Naive thymus-derived CD4-positive, alpha-beta T cell (primary cell): ENCODE data around the gene HTR2B. TPM values are rescaled to one million over a fixed set of nuclear protein-coding genes. Genes with fewer than 3 reads are reported as not detected.
"Not testable (repeated sequence)": the region's sequence is repeated elsewhere in the genome, so short reads cannot be mapped to it uniquely, and the experiment has no call there.

ENCODE experiments used
- ATAC-seq: fragments of 150-1000 bp; cut with Tn5 transposase; 2 replicates; pipeline ENCODE4 v1.10.0; 2021; ENCODE audit warnings: mild to moderate bottlenecking, moderate library complexity
- CTCF ChIA-PET: fragments of 350-600 bp; sonication (Branson Sonifier 250); formaldehyde crosslinking; loops from one replicate; lab custom pipeline; 2021; ENCODE audit warnings: antibody characterized with exemption; lab: Charles Lee
- POLR2A ChIA-PET: fragments of 350-600 bp; sonication (Branson Sonifier 250); formaldehyde crosslinking; loops from one replicate; lab custom pipeline; 2021; ENCODE audit warnings: antibody characterized with exemption, inconsistent platforms; lab: Charles Lee
- DNase-seq, 9 donors: peaks; one replicate each; pipeline versions ENCODE4 v3.0.0 to v3.0.0-alpha.2; 2020 to 2022; ENCODE audit warnings: mixed read lengths in 1 of 9
- H3K27ac ChIP-seq: one replicate; pipeline ENCODE4 v1.7.0; 2013; ENCODE audit warnings: mild to moderate bottlenecking, low read depth, low read length, moderate library complexity
- H3K27me3 ChIP-seq, 2 donors: one replicate each; pipeline ENCODE4 v1.7.0; 2013; ENCODE audit warnings: low read length in 2 of 2, mild to moderate bottlenecking in 2 of 2, moderate library complexity in 2 of 2; ENCODE audit not compliant: control insufficient read depth in 2 of 2, insufficient read depth in 2 of 2
- H3K36me3 ChIP-seq, 3 experiments: 1 replicate in 2 of 3; 2 replicates in 1 of 3; pipeline ENCODE4 v1.7.0; 2013; ENCODE audit warnings: low read length in 3 of 3, mild to moderate bottlenecking in 3 of 3, moderate library complexity in 1 of 3; ENCODE audit not compliant: insufficient read depth in 3 of 3, control insufficient read depth in 2 of 3
- H3K4me1 ChIP-seq, 2 donors: one replicate each; pipeline ENCODE4 v1.7.0; 2013; ENCODE audit warnings: low read length in 2 of 2, mild to moderate bottlenecking in 2 of 2, moderate library complexity in 1 of 2; ENCODE audit not compliant: control insufficient read depth in 2 of 2, insufficient read depth in 2 of 2
- H3K4me3 ChIP-seq: 2 replicates; pipeline ENCODE4 v1.7.0; 2013; ENCODE audit warnings: mild to moderate bottlenecking, low read length
- H3K9me3 ChIP-seq, 3 experiments: 1 replicate in 2 of 3; 2 replicates in 1 of 3; pipeline ENCODE4 v1.7.0; 2013; ENCODE audit warnings: low read length in 3 of 3; ENCODE audit not compliant: control insufficient read depth in 2 of 3
- H3K27ac Mint-ChIP-seq, 9 donors: one replicate each; pipeline ENCODE4 v1.8.0; 2020 to 2022; ENCODE audit warnings: mixed read lengths in 9 of 9, mild to moderate bottlenecking in 8 of 9, moderate library complexity in 5 of 9, inconsistent platforms in 2 of 9
- H3K27me3 Mint-ChIP-seq, 5 donors: one replicate each; pipeline ENCODE4 v1.8.0; 2021 to 2022; ENCODE audit warnings: mixed read lengths in 5 of 5, mild to moderate bottlenecking in 1 of 5
- H3K36me3 Mint-ChIP-seq, 5 donors: one replicate each; pipeline ENCODE4 v1.8.0; 2020 to 2022; ENCODE audit warnings: mixed read lengths in 5 of 5, mild to moderate bottlenecking in 3 of 5, inconsistent platforms in 1 of 5
- H3K4me1 Mint-ChIP-seq, 7 donors: one replicate each; pipeline ENCODE4 v1.8.0; 2020 to 2022; ENCODE audit warnings: mixed read lengths in 7 of 7, mild to moderate bottlenecking in 3 of 7, inconsistent platforms in 1 of 7
- H3K4me3 Mint-ChIP-seq, 10 donors: one replicate each; pipeline ENCODE4 v1.8.0; 2020 to 2022; ENCODE audit warnings: mild to moderate bottlenecking in 10 of 10, mixed read lengths in 10 of 10, moderate library complexity in 6 of 10, inconsistent platforms in 2 of 10
- H3K9me3 Mint-ChIP-seq, 11 donors: one replicate each; pipeline ENCODE4 v1.8.0; 2020 to 2022; ENCODE audit warnings: mixed read lengths in 11 of 11, mild to moderate bottlenecking in 4 of 11, inconsistent platforms in 1 of 11, moderate library complexity in 1 of 11
- intact Hi-C, 2 donors: fragments of 100-400 bp; cut with micrococcal nuclease; formaldehyde crosslinking; loops; one replicate each; pipeline ENCODE4 v1.15.1; 2023
- polyA plus RNA-seq, 2 donors: library from polyadenylated mRNA; unstranded; fragments of 300-500 nt; fragmentation: Illumina TruSeq; gene quantifications; one replicate each; pipeline ENCODE4 v1.2.3, GENCODE V29; 2021
- total RNA-seq, 6 experiments: library from RNA in 5 of 6; stranded (reverse) in 5 of 6; gene quantifications; 1 replicate in 5 of 6; 2 replicates in 1 of 6; pipeline ENCODE4 v1.2.3 and lab custom pipeline; 2021 to 2026

Gene HTR2B
- total and polyA plus RNA-seq, 7 experiments from 2014 or later: 0.09 to 0.10 TPM; not detected in 5

DNA sequence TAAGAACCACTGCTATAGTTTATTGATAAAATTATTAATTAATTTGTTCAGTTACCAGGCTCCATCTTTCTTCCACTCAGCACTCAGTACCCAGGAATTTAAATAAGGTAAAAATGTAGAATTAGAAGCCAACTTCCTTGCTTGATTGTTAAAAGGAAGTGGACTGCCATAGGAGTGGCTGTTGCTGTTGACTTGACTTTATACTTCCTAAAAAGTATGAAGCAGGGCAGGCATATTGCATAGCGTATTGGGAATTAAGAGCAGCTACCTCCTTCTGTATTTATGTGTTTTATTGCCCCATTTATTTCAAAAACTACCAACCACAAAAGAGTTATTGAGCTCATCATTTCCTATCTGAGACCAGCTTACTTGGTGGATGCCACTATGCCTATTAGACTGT lies 40.3 kb downstream of the HTR2B start:
- H3K36me3 Mint-ChIP-seq: peaks cover 15 to 64% (median 47%) of the 10 kb centered on the region in 5 donors
- H3K9me3 Mint-ChIP-seq: no peaks in the 10 kb centered on the region
- Histone ChIP-seq H3K27me3 (no peaks in the 10 kb centered on the region), H3K27ac (no peak overlapping the region), H3K9me3 (no peaks in the 10 kb centered on the region), H3K36me3 (peaks cover 32 to 88% (median 36%) of the 10 kb centered on the region in 3 experiments), H3K4me3 (no peak overlapping the region), H3K4me1 (no peaks in the 10 kb centered on the region)
- peaks cover 0 to 2% (median 0%) of the 10 kb centered on the region in 7 donors for H3K4me1 Mint-ChIP-seq
- H3K27me3 Mint-ChIP-seq: no peaks in the 10 kb centered on the region
- no peak for DNase-seq
- ChIA-PET CTCF (no interaction called here), POLR2A (no interaction called here)
- ATAC-seq: peak; percentile 40
- intact Hi-C loops: no loop called here
- no peak overlapping the region for H3K4me3 Mint-ChIP-seq
- no peak overlapping the region for H3K27ac Mint-ChIP-seq

DNA sequence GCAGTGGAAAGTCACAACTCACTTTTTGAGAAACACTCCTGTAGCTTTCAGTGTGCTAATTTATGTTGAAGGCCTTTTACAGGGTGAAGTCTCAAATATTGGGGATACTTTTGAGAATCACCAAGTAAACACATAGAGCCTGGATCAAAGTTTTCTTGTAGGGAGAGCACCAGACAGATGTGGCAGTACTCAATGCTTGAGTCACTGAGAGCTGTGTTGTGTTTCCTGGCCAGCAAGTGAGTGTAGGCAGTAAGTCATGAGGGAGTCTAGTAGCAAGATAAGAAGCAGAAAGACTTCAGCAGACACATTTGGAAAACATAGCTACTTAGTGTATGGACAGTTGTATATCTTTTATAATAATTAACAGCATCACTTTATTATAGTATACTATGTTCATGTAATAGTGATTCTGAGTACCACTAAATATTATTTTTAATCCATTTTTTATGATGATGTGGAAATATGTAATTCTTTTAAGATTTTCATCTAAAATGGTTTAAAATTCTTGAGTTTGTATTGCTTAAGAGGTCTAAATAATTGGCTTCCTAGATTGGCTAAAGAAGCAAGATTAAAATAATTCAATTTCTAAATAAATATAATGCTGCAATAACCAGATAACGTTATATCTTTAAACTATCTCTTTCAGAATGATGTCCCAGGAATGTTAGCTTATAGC lies 55.3 kb downstream of the HTR2B start:
- Mint-ChIP-seq H3K4me3 (no peak overlapping the region), H3K4me1 (peaks cover 0 to 10% (median 0%) of the 10 kb centered on the region in 7 donors), H3K27ac (no peak overlapping the region), H3K9me3 (no peaks in the 10 kb centered on the region), H3K27me3 (no peaks in the 10 kb centered on the region), H3K36me3 (peaks cover 12 to 51% (median 24%) of the 10 kb centered on the region in 5 donors)
- peaks cover 8 to 51% (median 14%) of the 10 kb centered on the region in 3 experiments for H3K36me3 ChIP-seq
- ATAC-seq: no peak
- intact Hi-C loops: no loop called here
- CTCF ChIA-PET: interaction anchor here (1.0 to 1.3 kb wide), 2 partner anchors 9 to 245 kb away, joined by 3 to 4 read pairs; no protein-coding TSS in a partner anchor
- no peak overlapping the region for H3K4me3 ChIP-seq
- POLR2A ChIA-PET: no interaction called here
- H3K9me3 ChIP-seq: no peaks in the 10 kb centered on the region
- no peak overlapping the region for H3K27ac ChIP-seq
- DNase-seq: no peak
- H3K4me1 ChIP-seq: no peaks in the 10 kb centered on the region
- no peaks in the 10 kb centered on the region for H3K27me3 ChIP-seq

- Mint-ChIP-seq H3K4me3 (no peak overlapping the region), H3K27ac (no peak overlapping the region), H3K27me3 (no peaks in the 10 kb centered on the region), H3K4me1 (peaks cover 0 to 10% (median 0%) of the 10 kb centered on the region in 7 donors), H3K36me3 (peaks cover 12 to 52% (median 23%) of the 10 kb centered on the region in 5 donors), H3K9me3 (no peaks in the 10 kb centered on the region)
- Histone ChIP-seq H3K36me3 (peaks cover 9 to 51% (median 14%) of the 10 kb centered on the region in 3 experiments), H3K27ac (no peak overlapping the region), H3K9me3 (no peaks in the 10 kb centered on the region), H3K4me1 (no peaks in the 10 kb centered on the region), H3K27me3 (no peaks in the 10 kb centered on the region), H3K4me3 (no peak overlapping the region)
- POLR2A ChIA-PET: no interaction called here
- CTCF ChIA-PET: interaction anchor here (1.0 to 1.4 kb wide), 3 partner anchors 10 to 244 kb away, joined by 3 to 5 read pairs (median 4); no protein-coding TSS in a partner anchor
- DNase-seq (no peak), ATAC-seq (peak; percentile 74)
- intact Hi-C loops: no loop called here
Observed at GRCh38 chr2:231068525-231069222, 56.2 kb downstream of the HTR2B start.

DNA sequence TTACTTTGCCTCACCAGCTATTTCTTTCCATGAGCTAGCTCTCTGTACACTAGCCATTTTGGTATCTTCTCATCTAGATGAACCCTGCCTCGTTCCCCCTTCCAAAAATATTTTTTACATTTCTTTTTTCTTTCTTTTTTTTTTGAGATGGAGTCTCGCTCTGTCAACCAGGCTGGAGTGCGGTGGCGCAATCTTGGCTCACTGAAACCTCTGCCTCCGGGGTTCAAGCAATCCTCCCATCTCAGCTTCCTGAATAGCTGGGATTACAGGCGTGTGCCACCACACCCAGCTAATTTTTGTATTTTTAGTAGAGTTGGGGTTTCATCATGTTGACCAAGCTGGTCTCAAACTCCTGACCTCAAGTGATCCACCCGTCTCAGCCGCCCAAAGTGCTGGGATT lies 57.3 kb downstream of the HTR2B start:
- DNase-seq, H3K4me3 ChIP-seq, H3K9me3 ChIP-seq, H3K4me1 Mint-ChIP-seq, H3K27ac ChIP-seq, H3K4me3 Mint-ChIP-seq, H3K9me3 Mint-ChIP-seq, H3K27me3 Mint-ChIP-seq, H3K27ac Mint-ChIP-seq, ATAC-seq, H3K27me3 ChIP-seq, intact Hi-C loops, H3K4me1 ChIP-seq: not testable (repeated sequence)
- peaks cover 8 to 56% (median 14%) of the 10 kb centered on the region in 3 experiments for H3K36me3 ChIP-seq
- POLR2A ChIA-PET: interaction anchor here (0.6 kb wide), 1 partner anchor 35 kb away, joined by 3 read pairs; no protein-coding TSS in a partner anchor
- CTCF ChIA-PET: interaction anchor here (1.4 kb wide), 1 partner anchor 15 kb away, joined by 5 read pairs; no protein-coding TSS in a partner anchor
- H3K36me3 Mint-ChIP-seq: peaks cover 12 to 58% (median 34%) of the 10 kb centered on the region in 5 donors

DNA sequence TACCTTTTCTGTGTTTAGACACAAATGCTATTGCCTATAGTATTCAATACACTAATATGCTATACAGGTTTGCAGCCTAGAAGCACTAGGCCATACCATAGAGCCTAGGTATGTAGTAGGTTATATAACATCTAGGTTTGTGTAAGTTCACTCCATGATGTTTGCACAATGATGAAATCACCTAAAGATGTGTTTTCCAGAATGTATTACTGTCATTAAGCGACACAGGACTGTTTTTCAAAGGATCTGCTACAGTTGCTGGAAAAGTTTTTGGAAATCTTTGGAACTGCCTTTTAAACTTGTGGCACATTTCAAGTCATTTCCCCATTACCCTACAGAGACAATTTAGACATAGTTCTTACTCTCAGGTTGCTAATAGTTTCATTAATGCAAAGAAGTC lies 58.9 kb downstream of the HTR2B start:
- intact Hi-C loops: no loop called here
- H3K9me3 Mint-ChIP-seq: no peaks in the 10 kb centered on the region
- H3K27me3 Mint-ChIP-seq: no peaks in the 10 kb centered on the region
- no peak overlapping the region for H3K27ac ChIP-seq
- POLR2A ChIA-PET: no interaction called here
- H3K9me3 ChIP-seq: no peaks in the 10 kb centered on the region
- CTCF ChIA-PET: no interaction called here
- no peak for ATAC-seq
- H3K4me1 ChIP-seq: no peaks in the 10 kb centered on the region
- no peak overlapping the region for H3K27ac Mint-ChIP-seq
- H3K27me3 ChIP-seq: no peaks in the 10 kb centered on the region
- H3K4me1 Mint-ChIP-seq: peaks cover 0 to 11% (median 4%) of the 10 kb centered on the region in 7 donors
- H3K4me3 ChIP-seq: no peak overlapping the region
- no peak for DNase-seq
- H3K36me3 Mint-ChIP-seq: peaks cover 12 to 57% (median 30%) of the 10 kb centered on the region in 5 donors
- H3K36me3 ChIP-seq: peaks cover 8 to 62% (median 8%) of the 10 kb centered on the region in 3 experiments
- H3K4me3 Mint-ChIP-seq: no peak overlapping the region

DNA sequence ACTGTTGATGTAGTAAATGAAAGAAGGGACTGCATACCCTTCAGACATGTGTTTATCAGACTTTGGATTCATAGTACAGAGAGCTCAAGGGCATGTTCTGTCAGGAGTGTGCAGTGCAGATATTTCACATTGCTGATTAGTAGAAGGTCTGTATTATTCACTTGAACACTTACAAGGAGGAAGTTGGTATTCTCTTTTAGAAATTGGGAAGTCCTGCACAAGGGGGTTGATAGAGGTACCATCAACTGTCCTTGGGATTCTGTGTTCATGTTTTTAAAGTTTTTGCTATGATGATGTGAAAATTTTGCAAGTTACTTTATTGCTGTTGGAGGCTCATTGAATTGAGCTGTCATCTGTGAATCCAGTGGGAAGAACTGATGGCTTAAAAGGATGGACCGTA lies 61.5 kb downstream of the HTR2B start:
- H3K36me3 ChIP-seq: peaks cover 5 to 55% (median 5%) of the 10 kb centered on the region in 3 experiments
- peaks cover 21 to 32% (median 22%) of the 10 kb centered on the region in 7 donors for H3K4me1 Mint-ChIP-seq
- no peak overlapping the region for H3K4me3 ChIP-seq
- H3K27ac ChIP-seq: no peak overlapping the region
- CTCF ChIA-PET: interaction anchor here (2.5 kb wide), 1 partner anchor 10 kb away, joined by 7 read pairs; no protein-coding TSS in a partner anchor
- H3K27me3 Mint-ChIP-seq: no peaks in the 10 kb centered on the region
- H3K9me3 Mint-ChIP-seq: no peaks in the 10 kb centered on the region
- H3K27ac Mint-ChIP-seq: no peak overlapping the region
- H3K36me3 Mint-ChIP-seq: peaks cover 8 to 52% (median 24%) of the 10 kb centered on the region in 5 donors
- DNase-seq (no peak), ATAC-seq (no peak)
- H3K27me3 ChIP-seq: no peaks in the 10 kb centered on the region
- no peak overlapping the region for H3K4me3 Mint-ChIP-seq
- no peaks in the 10 kb centered on the region for H3K9me3 ChIP-seq
- peaks cover 3 to 11% of the 10 kb centered on the region in 2 donors for H3K4me1 ChIP-seq
- POLR2A ChIA-PET: interaction anchor here (1.1 kb wide), 1 partner anchor 74 kb away, joined by 3 read pairs; no protein-coding TSS in a partner anchor
- intact Hi-C loops: no loop called here
